Tibial artery (tissue), 4 donors: ENCODE measurements around the gene ILDR2.

Experiments
- DNase-seq, 2 donors: peaks; one replicate each; pipeline ENCODE4 v3.0.0-alpha.2; 2019
- H3K27ac ChIP-seq, 2 donors: fragments of 200-600 bp; sonication (generic) in 1 of 2; 1 replicate in 1 of 2; 2 replicates in 1 of 2; pipeline ENCODE4 v1.5.1; 2018 to 2019; ENCODE audit warnings: mild to moderate bottlenecking in 1 of 2
- H3K27me3 ChIP-seq, 2 donors: fragments of 200-600 bp; sonication (generic) in 1 of 2; one replicate each; pipeline versions ENCODE4 v1.5.1 to v1.6.0; 2016 to 2019
- H3K36me3 ChIP-seq, 3 donors: fragments of 200-600 bp; sonication (generic) in 2 of 3; one replicate each; pipeline ENCODE4 v1.5.1; 2016 to 2019; ENCODE audit warnings: mild to moderate bottlenecking in 2 of 3
- H3K4me1 ChIP-seq, 4 donors: fragments of 200-600 bp; sonication (generic) in 2 of 4; 1 replicate in 3 of 4; 2 replicates in 1 of 4; pipeline ENCODE4 v1.5.1; 2016 to 2019
- H3K4me3 ChIP-seq, 2 donors: fragments of 200-600 bp; sonication (generic) in 1 of 2; 1 replicate in 1 of 2; 2 replicates in 1 of 2; pipeline ENCODE4 v1.5.1; 2018 to 2019; ENCODE audit warnings: mild to moderate bottlenecking in 2 of 2
- H3K9me3 ChIP-seq, 3 donors: fragments of 200-600 bp; sonication (generic) in 1 of 3; one replicate each; pipeline ENCODE4 v1.5.1; 2016 to 2019
- intact Hi-C: fragments of 100-400 bp; cut with DNase I; formaldehyde crosslinking; loops from one replicate; pipeline ENCODE4 v1.15.0; 2023; ENCODE audit warnings: low total_unique reads
- TF ChIP-seq, protein P1 (sequence below), 2 experiments: fragments of 200-600 bp in 1 of 2; fragments of 450-650 bp in 1 of 2; IDR thresholded peaks; one replicate each; pipeline ENCODE4 v1.5.1; 2017 to 2019; ENCODE audit warnings: antibody characterized with exemption in 2 of 2, mild to moderate bottlenecking in 1 of 2, moderate library complexity in 1 of 2

Gene ILDR2

GRCh38 chr1:166969074-166969677, 6.2 kb downstream of the ILDR2 start:
- Histone ChIP-seq H3K9me3 (no peaks in the 10 kb centered on the region), H3K4me3 (no peak overlapping the region), H3K36me3 (no peaks in the 10 kb centered on the region), H3K27ac (no peak overlapping the region), H3K27me3 (peaks cover 0 to 32% of the 10 kb centered on the region in 2 donors), H3K4me1 (peaks cover 0 to 7% (median 0%) of the 10 kb centered on the region in 4 donors)
- no peak for DNase-seq
- intact Hi-C loops, result no loop called here
- TF ChIP-seq, protein P1, sequence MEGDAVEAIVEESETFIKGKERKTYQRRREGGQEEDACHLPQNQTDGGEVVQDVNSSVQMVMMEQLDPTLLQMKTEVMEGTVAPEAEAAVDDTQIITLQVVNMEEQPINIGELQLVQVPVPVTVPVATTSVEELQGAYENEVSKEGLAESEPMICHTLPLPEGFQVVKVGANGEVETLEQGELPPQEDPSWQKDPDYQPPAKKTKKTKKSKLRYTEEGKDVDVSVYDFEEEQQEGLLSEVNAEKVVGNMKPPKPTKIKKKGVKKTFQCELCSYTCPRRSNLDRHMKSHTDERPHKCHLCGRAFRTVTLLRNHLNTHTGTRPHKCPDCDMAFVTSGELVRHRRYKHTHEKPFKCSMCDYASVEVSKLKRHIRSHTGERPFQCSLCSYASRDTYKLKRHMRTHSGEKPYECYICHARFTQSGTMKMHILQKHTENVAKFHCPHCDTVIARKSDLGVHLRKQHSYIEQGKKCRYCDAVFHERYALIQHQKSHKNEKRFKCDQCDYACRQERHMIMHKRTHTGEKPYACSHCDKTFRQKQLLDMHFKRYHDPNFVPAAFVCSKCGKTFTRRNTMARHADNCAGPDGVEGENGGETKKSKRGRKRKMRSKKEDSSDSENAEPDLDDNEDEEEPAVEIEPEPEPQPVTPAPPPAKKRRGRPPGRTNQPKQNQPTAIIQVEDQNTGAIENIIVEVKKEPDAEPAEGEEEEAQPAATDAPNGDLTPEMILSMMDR (IDR thresholded peaks at IDR 0.05), result no peak

DNA sequence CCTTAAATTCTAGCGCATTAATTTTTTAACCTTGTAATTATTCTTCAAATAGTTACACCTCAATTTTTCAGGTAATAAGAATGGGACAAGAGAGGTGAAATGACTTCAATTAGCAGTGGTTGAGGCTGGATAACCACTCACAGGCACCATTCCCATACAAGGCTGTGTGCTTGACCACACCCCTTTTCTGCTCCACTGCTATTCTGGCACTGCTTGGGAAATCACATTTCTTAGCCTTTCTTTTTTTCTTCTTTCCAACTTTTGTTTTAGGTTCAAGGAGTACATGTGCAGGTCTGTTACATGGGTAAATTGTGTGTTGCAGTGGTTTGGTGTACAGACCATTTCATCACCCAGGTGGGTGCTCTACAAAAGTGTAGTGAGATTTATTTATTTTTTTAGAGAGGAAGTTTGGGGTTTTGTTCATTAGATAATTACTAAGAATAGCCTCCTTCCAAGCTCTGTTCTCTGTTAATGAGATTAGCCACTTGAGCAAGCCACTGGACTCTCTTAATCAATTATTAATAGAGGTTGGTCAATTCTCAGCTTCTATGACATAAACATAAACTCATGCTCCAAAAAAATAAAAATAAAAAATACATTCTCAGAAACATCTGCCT, 14.4 kb downstream of the ILDR2 start:
- TF ChIP-seq, protein P1 (IDR thresholded peaks at IDR 0.05), result no peak
- Histone ChIP-seq H3K36me3 (no peaks in the 10 kb centered on the region), H3K27ac (no peak overlapping the region), H3K4me1 (no peaks in the 10 kb centered on the region), H3K9me3 (no peaks in the 10 kb centered on the region), H3K27me3 (peaks cover 0 to 3% of the 10 kb centered on the region in 2 donors), H3K4me3 (no peak overlapping the region)
- intact Hi-C loops, result no loop called here
- DNase-seq, result no peak

- Histone ChIP-seq H3K27ac (no peak overlapping the region), H3K4me1 (peaks cover 0 to 4% (median 0%) of the 10 kb centered on the region in 4 donors), H3K27me3 (peaks cover 0 to 3% of the 10 kb centered on the region in 2 donors), H3K9me3 (no peaks in the 10 kb centered on the region), H3K4me3 (no peak overlapping the region), H3K36me3 (no peaks in the 10 kb centered on the region)
- TF ChIP-seq, protein P1 (IDR thresholded peaks at IDR 0.05), result no peak
- DNase-seq, result no peak
- intact Hi-C loops, result no loop called here
Observed at GRCh38 chr1:166956872-166957271, 18.5 kb downstream of the ILDR2 start.

DNA sequence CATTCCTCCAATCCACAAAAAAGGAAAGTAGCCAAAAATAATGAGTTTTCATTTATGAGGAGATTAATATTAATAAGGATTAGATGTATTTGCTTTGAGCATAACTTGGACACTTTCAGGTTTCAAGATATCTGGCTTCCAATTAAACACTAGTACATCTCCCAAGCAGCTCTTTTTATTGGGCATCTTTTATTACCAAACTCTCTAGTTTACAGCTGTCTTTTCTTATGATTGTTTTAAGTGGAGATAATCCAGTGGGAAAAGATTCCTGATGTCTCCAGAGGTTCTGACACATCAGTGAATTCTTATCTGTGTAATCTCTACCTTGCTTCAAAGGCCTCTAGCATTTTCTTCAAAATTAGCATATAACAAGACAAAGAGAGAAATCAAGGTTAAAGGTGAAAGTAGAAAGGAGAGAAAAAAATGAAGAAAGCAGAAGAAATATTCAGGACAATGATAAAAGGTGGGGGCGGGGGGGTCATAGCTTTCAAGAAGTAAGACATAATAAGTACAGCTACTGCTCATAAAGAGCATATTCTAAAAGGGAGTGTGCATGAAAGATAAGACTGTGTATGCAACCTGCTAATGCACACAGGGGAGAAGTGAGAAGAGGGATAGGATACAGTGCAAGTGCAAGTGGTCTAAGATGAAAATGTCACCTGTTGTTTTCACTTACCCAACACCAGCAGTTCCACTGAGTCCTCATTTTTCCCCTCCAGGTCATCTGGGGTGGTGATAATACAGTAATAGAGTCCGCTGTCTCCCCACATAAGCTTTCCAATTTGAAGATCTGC, 19.1 kb downstream of the ILDR2 start:
- H3K9me3 ChIP-seq, result no peaks in the 10 kb centered on the region
- H3K4me3 ChIP-seq, result no peak overlapping the region
- peaks cover 0 to 3% of the 10 kb centered on the region in 2 donors for H3K27me3 ChIP-seq
- H3K36me3 ChIP-seq, result no peaks in the 10 kb centered on the region
- H3K27ac ChIP-seq, result no peak overlapping the region
- peaks cover 0 to 5% (median 0%) of the 10 kb centered on the region in 4 donors for H3K4me1 ChIP-seq
- intact Hi-C loops, result no loop called here
- no peak for DNase-seq
- TF ChIP-seq, protein P1 (IDR thresholded peaks at IDR 0.05), result no peak

DNA sequence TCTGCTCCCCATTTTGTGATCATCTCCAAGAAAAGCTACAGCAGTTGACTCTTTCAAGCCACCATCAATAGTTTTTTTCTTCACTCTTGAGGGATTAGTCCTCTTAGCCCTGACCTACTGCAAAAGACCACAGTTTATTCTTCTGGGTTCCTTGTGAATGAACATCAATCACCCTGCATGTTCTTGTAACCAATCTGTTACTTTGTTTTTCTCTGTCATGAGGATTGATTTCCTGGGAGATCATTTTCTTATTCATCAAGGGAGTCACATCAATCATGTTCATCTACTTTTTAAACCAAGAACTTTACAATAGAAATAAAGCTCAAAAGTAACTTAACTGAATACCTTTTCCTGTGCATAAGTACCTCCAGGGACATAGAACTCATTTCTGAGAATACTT, 21.8 kb downstream of the ILDR2 start:
- no peak for DNase-seq
- TF ChIP-seq, protein P1 (IDR thresholded peaks at IDR 0.05), result no peak
- H3K4me1 ChIP-seq, result peaks cover 0 to 5% (median 0%) of the 10 kb centered on the region in 4 donors
- no peaks in the 10 kb centered on the region for H3K9me3 ChIP-seq
- no peak overlapping the region for H3K4me3 ChIP-seq
- no peak overlapping the region for H3K27ac ChIP-seq
- no peaks in the 10 kb centered on the region for H3K36me3 ChIP-seq
- H3K27me3 ChIP-seq, result peaks cover 0 to 3% of the 10 kb centered on the region in 2 donors
- intact Hi-C loops, result no loop called here
